GM18951 (cell line): ENCODE measurements around the gene CRYBA1.
"Not testable (repeated sequence)": the region's sequence is repeated elsewhere in the genome, so short reads cannot be mapped to it uniquely, and the experiment has no call there.

ENCODE experiments used
- POLR2A ChIP-seq: IDR thresholded peaks from 4 replicates; pipeline ENCODE4 v1.6.1; 2011; ENCODE audit warnings: mild to moderate bottlenecking; ENCODE audit not compliant: insufficient read length, insufficient read depth; ENCODE audit errors: extremely low read depth
- in situ Hi-C: fragments of 300-500 bp; cut with MboI; formaldehyde crosslinking; loops from one replicate; pipeline ENCODE4 v1.12.0; 2022; ENCODE audit warnings: low sequenced_read_pairs, mixed read lengths, inconsistent platforms; ENCODE audit not compliant: unreplicated experiment

Gene CRYBA1

GRCh38 chr17:29219378-29220047, 27.1 kb upstream of the CRYBA1 start:
- no peak for TF ChIP-seq POLR2A
- in situ Hi-C loops = no loop called here

- in situ Hi-C loops = not testable (repeated sequence)
These were observed 25.3 kb upstream of the CRYBA1 start for GRCh38 chr17:29221338-29221737.

GRCh38 chr17:29225396-29225795, 21.3 kb upstream of the CRYBA1 start:
- no peak for TF ChIP-seq POLR2A
- in situ Hi-C loops = no loop called here

GRCh38 chr17:29233301-29233700, 13.4 kb upstream of the CRYBA1 start:
- in situ Hi-C loops = no loop called here
- no peak for TF ChIP-seq POLR2A

GRCh38 chr17:29234972-29235371, 11.7 kb upstream of the CRYBA1 start:
- in situ Hi-C loops = not testable (repeated sequence)

GRCh38 chr17:29235904-29236303, 10.8 kb upstream of the CRYBA1 start:
- in situ Hi-C loops = no loop called here
- no peak for TF ChIP-seq POLR2A

GRCh38 chr17:29237476-29238132, 9.1 kb upstream of the CRYBA1 start:
- in situ Hi-C loops = no loop called here
- no peak for TF ChIP-seq POLR2A

GRCh38 chr17:29238133-29238850, 8.4 kb upstream of the CRYBA1 start:
- no peak for TF ChIP-seq POLR2A
- in situ Hi-C loops = no loop called here

GRCh38 chr17:29240477-29240876, 6.2 kb upstream of the CRYBA1 start:
- in situ Hi-C loops = no loop called here
- no peak for TF ChIP-seq POLR2A

GRCh38 chr17:29240968-29241963, 5.4 kb upstream of the CRYBA1 start:
- in situ Hi-C loops = no loop called here

GRCh38 chr17:29242051-29242450, 4.6 kb upstream of the CRYBA1 start:
- in situ Hi-C loops = no loop called here
- no peak for TF ChIP-seq POLR2A

More at GRCh38 chr17:29240968-29241963, 5.4 kb upstream of the CRYBA1 start:
- no peak for TF ChIP-seq POLR2A

GRCh38 chr17:29242790-29243189, 3.9 kb upstream of the CRYBA1 start:
- in situ Hi-C loops = no loop called here
- TF ChIP-seq POLR2A = no peak

GRCh38 chr17:29243792-29244191, 2.9 kb upstream of the CRYBA1 start:
- TF ChIP-seq POLR2A = no peak
- in situ Hi-C loops = no loop called here
